Transverse colon (tissue), 4 donors: ENCODE measurements around the gene PTPRR. TPM values are rescaled to one million over a fixed set of nuclear protein-coding genes. Genes with fewer than 3 reads are reported as not detected.

Experiments used
- DNase-seq: peaks from one replicate; pipeline ENCODE4 v3.0.0-alpha.2; 2019
- H3K27ac ChIP-seq, 4 donors: fragments of 200-600 bp; sonication (generic); 2 replicates each; pipeline ENCODE4 v1.5.1; 2016 to 2018; ENCODE audit warnings: inconsistent platforms in 4 of 4
- H3K27me3 ChIP-seq: fragments of 200-600 bp; sonication (generic); 2 replicates; pipeline ENCODE4 v1.5.1; 2017; ENCODE audit warnings: inconsistent platforms
- H3K36me3 ChIP-seq, 4 donors: fragments of 200-600 bp; sonication (generic); 2 replicates each; pipeline ENCODE4 v1.5.1; 2017 to 2019; ENCODE audit warnings: inconsistent platforms in 4 of 4
- H3K4me1 ChIP-seq, 4 donors: fragments of 200-600 bp; sonication (generic); 2 replicates each; pipeline ENCODE4 v1.5.1; 2017 to 2020; ENCODE audit warnings: inconsistent platforms in 4 of 4
- H3K4me3 ChIP-seq, 4 donors: fragments of 200-600 bp; sonication (generic); 1 replicate in 1 of 4; 2 replicates in 3 of 4; pipeline versions ENCODE4 v1.5.1 to v1.6.1; 2017 to 2019; ENCODE audit warnings: inconsistent platforms in 4 of 4
- H3K9me3 ChIP-seq, 2 donors: fragments of 200-600 bp; sonication (generic); 2 replicates each; pipeline ENCODE4 v1.5.1; 2017 to 2019; ENCODE audit warnings: inconsistent platforms in 2 of 2
- CTCF ChIP-seq, 5 experiments: fragments of 200-600 bp in 3 of 5; fragments of 450-650 bp in 2 of 5; sonication (generic) in 3 of 5; IDR thresholded peaks; 1 replicate in 2 of 5; 2 replicates in 3 of 5; pipeline ENCODE4 v1.5.1; 2016 to 2017; ENCODE audit warnings: antibody characterized with exemption in 5 of 5, inconsistent platforms in 3 of 5, mild to moderate bottlenecking in 2 of 5, moderate library complexity in 1 of 5
- EP300 ChIP-seq: sonication (generic); formaldehyde crosslinking; IDR thresholded peaks from one replicate; pipeline ENCODE4 v1.6.1; 2017; ENCODE audit warnings: antibody characterized with exemption, low read depth
- POLR2A ChIP-seq: fragments of 450-650 bp; IDR thresholded peaks from one replicate; pipeline ENCODE4 v1.6.1; 2016; ENCODE audit warnings: antibody characterized with exemption, mild to moderate bottlenecking, moderate library complexity
- POLR2AphosphoS5 ChIP-seq, 3 donors: sonication (generic); formaldehyde crosslinking; IDR thresholded peaks; one replicate each; pipeline ENCODE4 v1.6.1; 2016; ENCODE audit warnings: antibody characterized with exemption in 3 of 3
- WGBS, 2 donors: methylation state at CpG; one replicate each; pipeline ENCODE4 v1.1.5; 2018; ENCODE audit warnings: low coverage in 1 of 2; 5-methylcytosine and 5-hydroxymethylcytosine counted together
- in situ Hi-C, 4 donors: fragments of 200-750 bp; cut with MboI; loops; one replicate each; pipeline versions ENCODE4 v1.15.0 to v1.15.1; 2017; ENCODE audit warnings: low sequenced_read_pairs in 3 of 4, low pct_ligation_motif_present in 1 of 4, low pct_unique_long_range_greater_than_20kb in 1 of 4
- intact Hi-C: fragments of 100-400 bp; cut with DNase I; formaldehyde crosslinking; loops from one replicate; pipeline ENCODE4 v1.15.1; 2023; ENCODE audit warnings: low total_unique reads
- total RNA-seq, 4 donors: library from RNA; depleted of rRNA; stranded (reverse); fragments of >200 nt; gene quantifications; one replicate each; pipeline ENCODE4 v1.1.0, GENCODE V29; 2016

The PTPRR gene
- total RNA-seq, 4 donors from 2014 or later, result 13.2 to 50.9 (median 31.4) TPM; not detected in 1

GRCh38 chr12:70950451-70950850 is 29.9 kb upstream of the PTPRR start:
- no peaks in the 10 kb centered on the region for H3K27me3 ChIP-seq
- no peak overlapping the region for H3K4me3 ChIP-seq
- DNase-seq, result no peak
- H3K9me3 ChIP-seq, result no peaks in the 10 kb centered on the region
- TF ChIP-seq CTCF (IDR thresholded peaks at IDR 0.05) (no peak), POLR2A (no peak), EP300 (no peak)
- WGBS, 2 donors, result 77 to 86% methylated on average over 2 of the region's 2 CpGs
- H3K27ac ChIP-seq, result no peak overlapping the region
- no peaks in the 10 kb centered on the region for H3K36me3 ChIP-seq
- no peaks in the 10 kb centered on the region for H3K4me1 ChIP-seq
- in situ Hi-C loops (no loop called here), intact Hi-C loops (no loop called here)

- intact Hi-C loops, result no loop called here
- DNase-seq, result no peak
- Histone ChIP-seq H3K27ac (no peak overlapping the region), H3K36me3 (no peaks in the 10 kb centered on the region), H3K4me1 (no peaks in the 10 kb centered on the region), H3K27me3 (no peaks in the 10 kb centered on the region), H3K9me3 (no peaks in the 10 kb centered on the region), H3K4me3 (no peak overlapping the region)
- no peak for TF ChIP-seq POLR2A
- no peak for TF ChIP-seq EP300
- no peak for TF ChIP-seq CTCF (IDR thresholded peaks at IDR 0.05)
- TF ChIP-seq POLR2AphosphoS5 (IDR thresholded peaks at IDR 0.05), result no peak
- in situ Hi-C loops, result no loop called here
These were observed 28.4 kb upstream of the PTPRR start for GRCh38 chr12:70948976-70949336.

GRCh38 chr12:70948236-70948975 is 27.9 kb upstream of the PTPRR start:
- 75 to 77% methylated on average over 6 of the region's 6 CpGs for WGBS, 2 donors
- Histone ChIP-seq H3K4me3 (no peak overlapping the region), H3K27ac (no peak overlapping the region), H3K27me3 (no peaks in the 10 kb centered on the region), H3K4me1 (no peaks in the 10 kb centered on the region), H3K36me3 (no peaks in the 10 kb centered on the region), H3K9me3 (no peaks in the 10 kb centered on the region)
- no peak for TF ChIP-seq CTCF (IDR thresholded peaks at IDR 0.05)
- no peak for TF ChIP-seq EP300
- TF ChIP-seq POLR2A, result no peak
- TF ChIP-seq POLR2AphosphoS5 (IDR thresholded peaks at IDR 0.05), result no peak
- DNase-seq, result no peak
- in situ Hi-C loops (no loop called here), intact Hi-C loops (no loop called here)

GRCh38 chr12:70936203-70936813 is 15.8 kb upstream of the PTPRR start:
- H3K27me3 ChIP-seq, result no peaks in the 10 kb centered on the region
- no peaks in the 10 kb centered on the region for H3K4me1 ChIP-seq
- H3K27ac ChIP-seq, result no peak overlapping the region
- no peak overlapping the region for H3K4me3 ChIP-seq
- whole genome bisulfite sequencing, 2 donors, result 57 to 58% methylated on average over 3 of the region's 3 CpGs
- no peaks in the 10 kb centered on the region for H3K9me3 ChIP-seq
- in situ Hi-C loops, result no loop called here
- no peaks in the 10 kb centered on the region for H3K36me3 ChIP-seq
- DNase-seq, result no peak
- intact Hi-C loops, result no loop called here
- TF ChIP-seq CTCF (IDR thresholded peaks at IDR 0.05) (no peak), POLR2A (no peak), POLR2AphosphoS5 (IDR thresholded peaks at IDR 0.05) (no peak), EP300 (no peak)
